GM21367 (cell line): ENCODE data around the gene BLOC1S4.
"Not testable (repeated sequence)": the region's sequence is repeated elsewhere in the genome, so short reads cannot be mapped to it uniquely, and the experiment has no call there.

ENCODE experiments used
- ATAC-seq: cut with Tn5 transposase; IDR thresholded peaks from one replicate; pipeline ENCODE4 v1.9.1; 2021; ENCODE audit not compliant: unreplicated experiment

The BLOC1S4 gene

DNA sequence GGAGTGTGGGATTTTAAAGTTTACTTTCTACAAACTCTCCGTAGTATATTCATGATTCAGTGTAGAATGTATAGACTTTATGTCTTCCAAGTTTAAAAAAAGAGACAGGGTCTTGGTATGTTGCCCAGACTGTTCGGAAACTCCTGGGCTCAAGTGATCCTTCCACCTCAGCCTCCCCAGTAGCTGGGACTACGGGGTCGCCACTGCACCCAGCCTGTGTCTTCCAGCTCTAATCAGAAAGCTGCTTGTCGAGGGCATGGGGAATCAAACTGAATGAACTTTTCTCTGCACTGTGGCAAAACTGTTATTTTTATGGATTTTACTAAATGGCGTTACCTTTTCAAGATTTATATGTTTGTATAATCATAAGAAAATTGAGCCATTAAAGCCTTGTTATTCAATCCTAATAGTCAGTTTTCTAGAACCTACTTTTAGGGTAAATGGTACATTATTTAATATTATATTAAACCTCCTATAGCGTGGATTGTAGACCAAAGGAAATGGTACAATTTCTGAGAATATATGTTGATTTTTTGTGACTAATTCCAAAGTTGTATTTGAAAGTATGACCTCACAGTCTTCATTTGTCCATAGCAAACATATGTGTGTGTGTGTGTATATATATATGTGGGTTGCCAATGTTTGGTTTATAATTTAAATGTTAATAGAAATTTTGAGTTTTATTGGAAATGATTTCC, 1.1 kb downstream of the BLOC1S4 start:
- no peak for ATAC-seq

DNA sequence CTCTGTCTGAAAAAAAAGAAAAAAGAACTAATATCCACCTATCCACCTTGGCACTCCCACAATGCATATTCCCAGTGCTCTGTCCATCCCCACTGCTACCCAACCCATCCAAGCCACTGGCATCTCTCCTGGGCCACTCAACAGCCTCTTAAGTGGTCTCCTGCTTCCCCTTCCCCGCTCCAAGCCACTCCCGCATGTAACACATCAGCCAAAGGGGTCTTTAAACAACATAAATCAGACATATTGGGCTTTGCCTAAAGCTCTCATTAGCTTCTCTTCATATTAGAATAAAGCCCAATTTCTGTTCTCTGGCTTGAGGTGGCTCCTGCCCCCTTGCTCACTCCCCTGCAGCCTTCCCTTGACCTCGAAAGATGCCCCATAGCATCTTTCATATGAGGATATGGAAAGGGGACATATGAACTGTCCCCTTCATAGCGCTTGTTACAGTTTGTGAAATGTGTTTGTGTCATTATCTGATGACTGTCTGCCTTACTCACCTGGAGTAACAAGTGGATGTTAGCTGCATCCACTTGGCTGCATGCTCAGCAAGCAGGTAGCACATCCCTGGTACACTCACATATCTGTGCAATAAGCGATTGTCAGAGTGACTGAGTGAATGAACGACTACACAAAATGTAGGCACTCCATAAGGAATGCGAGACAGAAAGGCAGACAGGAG, 3.1 kb downstream of the BLOC1S4 start:
- ATAC-seq: no peak

DNA sequence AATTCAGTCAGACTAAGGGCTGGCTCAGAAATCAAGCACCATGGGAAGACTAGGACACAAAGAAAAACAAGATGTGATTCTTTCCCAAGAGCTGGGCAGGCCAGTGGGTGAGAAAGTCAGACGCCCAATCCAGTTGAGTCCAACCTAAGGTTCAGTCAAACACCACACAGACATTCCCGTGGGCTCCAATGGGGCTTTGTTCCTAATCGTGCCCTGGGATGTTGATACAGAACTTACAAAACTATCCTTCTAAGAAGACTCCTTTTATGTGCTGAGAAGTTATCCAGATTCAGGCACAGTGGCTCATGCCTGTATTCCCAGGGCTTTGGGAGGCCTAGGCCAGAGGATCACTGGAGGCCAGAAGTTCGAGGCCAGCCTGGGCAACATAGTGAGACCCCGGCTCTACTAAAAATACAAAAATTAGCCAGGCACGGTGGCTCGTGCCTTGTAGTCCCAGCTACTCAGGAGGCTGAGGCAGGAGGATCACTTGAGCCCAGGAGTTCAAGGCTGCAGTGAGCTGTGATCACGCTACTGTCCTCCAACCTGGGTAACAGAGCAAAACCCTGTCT, 3.7 kb downstream of the BLOC1S4 start:
- no peak for ATAC-seq

DNA sequence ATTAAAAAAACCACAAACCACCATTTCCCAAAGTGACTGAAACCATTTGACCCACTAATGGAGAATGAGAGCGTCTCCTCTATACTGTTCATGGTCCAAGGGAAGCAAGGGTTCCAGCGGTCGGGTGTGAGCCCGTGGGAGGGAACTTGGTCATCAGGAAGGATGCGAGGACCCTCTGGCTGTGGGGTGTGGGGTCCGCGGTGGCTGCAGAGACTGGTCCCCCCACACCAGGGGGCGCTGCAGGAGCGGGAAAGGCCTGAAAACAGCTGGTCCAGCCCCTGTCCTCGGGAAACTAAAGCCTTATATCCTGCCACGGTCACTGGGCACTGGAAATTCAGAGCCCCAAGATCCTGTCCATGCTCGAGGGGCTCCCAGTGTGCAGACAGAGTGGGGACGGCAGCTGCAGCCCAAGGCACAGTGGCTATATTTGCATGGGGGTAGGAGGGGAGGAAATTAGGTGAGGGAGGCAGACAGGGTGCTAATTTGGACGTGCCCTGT, 4.3 kb downstream of the BLOC1S4 start:
- no peak for ATAC-seq

DNA sequence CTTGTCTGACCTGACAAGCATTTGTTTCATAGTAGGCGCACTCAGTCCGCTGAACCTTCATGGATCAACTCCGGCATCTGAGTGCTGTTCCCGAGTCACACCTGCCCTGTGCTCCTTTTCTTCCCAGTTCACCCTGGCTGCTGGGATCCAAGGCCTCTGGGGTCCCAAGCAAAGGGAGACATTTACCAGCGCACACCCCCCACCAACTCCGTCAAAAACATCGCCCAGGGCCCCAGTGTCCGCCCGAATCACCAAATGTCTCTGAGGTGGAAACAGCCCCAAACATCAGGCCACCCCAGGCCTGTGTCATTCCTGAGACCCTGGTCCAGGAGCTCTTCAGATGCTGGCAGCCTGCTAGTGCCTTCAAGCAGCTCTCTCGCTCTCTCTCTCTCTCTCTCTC, 5.1 kb downstream of the BLOC1S4 start:
- ATAC-seq: no peak

DNA sequence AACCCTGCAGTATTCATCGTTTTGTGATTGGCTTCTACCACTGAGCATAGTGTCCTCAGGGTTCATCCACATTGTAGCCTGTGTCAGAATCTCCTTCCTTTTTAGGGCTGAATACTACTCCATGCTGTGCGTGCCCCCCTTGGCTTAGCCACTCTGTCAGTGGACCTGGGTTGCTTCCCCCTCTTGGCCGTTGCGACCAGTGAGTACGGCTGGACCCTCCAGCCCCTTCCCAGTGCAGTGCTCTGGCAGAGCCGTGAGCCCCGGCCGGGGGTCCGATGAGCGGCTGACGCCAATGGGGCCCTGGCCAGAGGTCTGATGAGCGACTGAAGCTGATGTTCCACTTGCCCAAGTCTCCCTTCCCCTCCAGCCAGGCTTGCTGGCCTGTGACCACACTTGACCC, 6.9 kb downstream of the BLOC1S4 start:
- no peak for ATAC-seq

DNA sequence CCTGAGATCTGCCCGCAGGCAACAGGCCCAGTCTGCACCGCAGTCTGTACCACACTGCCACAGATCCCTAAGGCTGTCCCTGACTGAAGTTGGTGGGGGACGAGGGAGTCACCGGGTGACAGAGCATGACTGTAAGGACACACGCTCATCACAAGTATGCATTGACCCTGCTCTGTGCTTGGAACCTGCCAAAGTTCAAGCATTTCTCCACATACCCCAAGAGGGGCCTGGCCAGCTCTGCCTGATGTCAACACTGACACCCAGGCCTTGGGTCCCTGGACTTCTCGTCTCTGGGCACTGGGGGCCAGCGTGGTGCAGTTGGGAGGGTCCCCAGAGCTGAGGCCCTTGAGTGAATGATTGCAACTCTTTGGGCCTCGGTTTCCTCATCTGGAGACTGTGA, 7.9 kb downstream of the BLOC1S4 start:
- ATAC-seq: no peak

DNA sequence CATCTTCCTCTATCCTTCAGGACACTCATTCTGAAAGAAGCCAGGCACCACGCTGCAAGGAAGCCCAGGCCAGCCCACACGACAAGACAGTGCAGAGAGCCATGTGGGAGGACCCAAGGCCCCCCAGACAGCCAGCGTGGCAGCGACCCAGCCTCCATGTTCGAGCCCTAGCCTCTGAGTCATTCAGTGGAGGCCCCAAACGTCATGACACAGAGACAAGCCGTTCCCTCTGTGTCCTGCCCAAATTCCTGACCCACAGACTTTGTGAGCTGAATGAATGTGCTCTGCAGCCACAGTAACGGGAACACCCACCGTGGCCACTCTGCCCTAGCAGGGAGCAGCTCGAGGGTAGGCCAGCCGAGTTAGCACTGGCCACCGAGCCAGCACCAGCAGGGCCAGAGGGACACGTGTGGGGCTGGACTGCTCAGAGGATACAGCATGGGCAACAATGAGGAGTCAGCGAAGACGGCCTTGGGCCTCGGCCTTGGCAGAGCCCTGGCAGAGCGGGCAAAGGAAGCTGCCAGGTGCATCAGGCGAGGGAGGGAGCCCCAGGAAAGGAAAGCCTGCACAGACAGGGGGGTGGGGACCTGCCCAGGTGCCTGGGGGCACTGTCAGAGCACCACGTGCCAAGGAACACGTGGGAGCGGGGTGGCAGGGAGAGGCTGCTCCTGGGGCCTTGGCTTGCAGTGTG, 8.6 kb downstream of the BLOC1S4 start:
- ATAC-seq: no peak

DNA sequence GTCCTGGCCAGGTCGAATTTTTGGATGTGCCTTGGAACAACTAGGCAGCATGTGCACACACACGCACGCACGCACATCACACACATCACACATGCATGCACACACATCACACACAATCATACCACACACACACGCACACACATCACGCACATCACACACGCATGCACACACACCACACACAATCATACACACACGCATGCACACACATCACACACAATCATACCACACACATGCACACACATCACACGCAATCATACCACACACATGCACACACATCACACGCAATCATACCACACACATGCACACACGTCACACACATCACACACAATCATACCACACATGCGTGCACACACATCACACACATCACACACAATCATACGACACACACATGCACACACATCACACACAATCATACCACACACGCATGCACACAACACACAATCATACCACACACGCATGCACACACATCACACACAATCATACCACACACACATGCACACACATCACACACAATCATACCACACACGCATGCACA, 9.5 kb downstream of the BLOC1S4 start:
- ATAC-seq: not testable (repeated sequence)

DNA sequence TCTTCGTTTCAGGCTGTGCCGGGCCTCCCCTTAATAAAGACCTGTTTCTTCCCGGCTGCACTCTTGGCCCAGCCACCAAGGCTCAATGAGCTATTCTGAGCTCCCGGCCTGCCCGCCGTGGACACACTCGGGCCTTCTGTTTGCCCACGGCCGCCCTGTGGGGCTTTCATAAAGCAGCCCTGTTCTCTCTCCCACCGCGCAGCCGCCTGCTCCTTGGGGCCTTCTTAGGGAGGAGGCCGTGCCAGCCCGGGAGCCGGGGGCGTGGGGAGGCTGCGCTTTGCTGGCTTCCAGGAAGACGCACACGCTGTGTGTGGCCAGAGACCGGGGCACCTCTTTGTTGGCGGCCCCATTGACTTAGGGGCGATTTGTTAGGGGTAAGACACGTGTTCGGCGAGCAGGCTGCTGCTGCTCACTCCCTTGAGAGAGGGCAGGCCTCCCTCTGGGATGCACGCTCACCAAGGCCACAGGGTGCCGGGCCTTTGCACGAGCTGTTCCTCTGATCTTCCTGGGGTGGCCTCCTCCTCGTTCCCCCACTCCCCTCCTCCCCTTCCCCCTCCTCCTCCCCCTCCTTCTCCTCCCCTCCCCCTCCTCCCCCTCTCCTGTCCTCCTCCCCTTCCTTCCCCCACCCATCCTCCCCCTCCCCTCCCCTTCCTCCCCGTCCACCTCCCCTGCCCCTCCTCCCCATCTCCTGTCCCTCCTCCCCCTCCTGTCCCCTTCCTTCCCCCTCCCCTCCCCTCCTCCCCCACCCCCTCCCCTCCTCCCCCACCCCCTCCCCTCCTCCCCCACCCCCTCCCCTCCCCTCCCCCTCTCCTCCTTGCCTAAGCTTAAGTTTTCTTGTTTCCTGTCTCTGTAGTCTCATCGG, 11.3 kb downstream of the BLOC1S4 start:
- ATAC-seq: no peak

DNA sequence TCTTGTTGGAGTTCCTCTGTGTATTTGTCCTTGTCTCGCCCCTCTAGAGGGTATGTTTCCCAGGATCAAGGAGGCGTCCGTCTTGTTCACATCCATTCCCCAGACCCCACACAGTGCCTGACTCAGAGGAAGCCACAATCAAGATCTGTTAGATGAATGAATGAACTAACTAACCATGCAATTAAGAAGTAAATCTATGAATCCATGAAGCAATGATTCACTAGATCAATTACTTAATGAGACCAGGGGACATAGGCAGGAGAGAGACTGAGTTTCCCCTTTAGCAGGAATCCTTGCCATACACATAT, 11.9 kb downstream of the BLOC1S4 start:
- no peak for ATAC-seq

DNA sequence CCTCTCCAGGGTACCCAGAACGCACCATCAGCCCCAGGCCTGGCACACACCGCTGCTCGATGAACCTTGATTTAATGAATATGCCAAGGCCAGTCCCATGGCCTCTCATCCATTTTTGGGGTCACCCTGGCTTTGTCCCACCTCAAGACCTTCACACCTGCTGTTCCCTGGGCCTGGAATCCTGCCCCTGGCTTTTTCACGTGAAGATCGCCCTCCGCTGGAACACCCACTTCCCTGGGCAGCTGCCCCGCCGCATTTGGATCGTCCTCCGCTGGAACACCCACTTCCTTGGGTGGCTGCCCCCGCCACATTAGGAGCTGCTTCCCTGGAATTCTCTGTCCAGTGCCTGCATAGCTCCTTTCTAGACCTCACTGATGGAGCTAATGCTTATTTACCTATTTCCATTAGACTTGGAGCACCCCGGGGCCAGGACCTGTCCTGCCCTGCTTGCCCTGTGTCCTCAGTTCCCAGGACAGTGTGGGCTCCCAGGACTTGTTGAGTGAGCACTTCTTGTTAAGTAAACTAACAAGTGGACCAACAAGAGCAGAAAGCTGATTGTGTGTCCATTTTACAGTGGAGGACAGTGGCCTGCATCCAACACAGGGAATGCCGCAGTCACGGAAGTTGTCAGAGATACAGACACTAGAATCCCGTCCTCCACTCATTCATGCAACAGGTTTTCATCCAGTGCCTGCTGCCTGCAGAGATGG, 12.5 kb downstream of the BLOC1S4 start:
- ATAC-seq: no peak

DNA sequence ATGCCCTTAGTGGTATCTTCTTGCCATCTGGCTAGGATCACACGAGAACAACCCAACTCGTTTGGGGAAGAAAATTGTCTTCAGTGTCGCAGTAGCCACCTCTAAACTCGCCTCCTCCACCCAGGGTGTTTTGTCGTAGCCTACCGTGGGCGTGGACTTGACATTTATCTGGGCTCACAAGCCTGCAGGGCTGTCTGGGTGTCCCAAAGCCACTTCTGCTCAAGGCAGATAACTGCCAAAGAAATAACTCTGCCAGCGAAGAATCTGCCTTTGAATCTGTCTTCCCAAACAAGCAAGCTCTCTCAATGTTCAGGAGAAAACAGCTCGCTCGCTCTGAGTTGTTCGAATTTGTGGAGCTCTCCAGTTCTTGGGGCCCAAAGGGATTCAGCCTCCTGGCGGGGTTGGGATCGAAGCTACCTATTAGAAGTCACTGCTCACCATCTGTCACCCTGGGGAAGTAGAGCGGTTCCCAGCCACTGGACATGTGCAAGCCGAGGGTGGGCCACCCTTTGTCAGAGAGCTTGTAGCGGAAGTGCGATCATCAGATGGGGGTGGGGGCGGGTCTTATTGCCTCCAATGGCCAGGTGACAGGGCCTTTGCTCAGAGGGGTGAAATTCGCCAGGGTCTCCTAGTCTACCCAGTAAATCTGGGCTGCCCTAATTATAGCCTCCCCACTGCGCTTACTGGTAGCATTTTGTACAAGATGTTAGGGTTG, 14.8 kb downstream of the BLOC1S4 start:
- no peak for ATAC-seq

DNA sequence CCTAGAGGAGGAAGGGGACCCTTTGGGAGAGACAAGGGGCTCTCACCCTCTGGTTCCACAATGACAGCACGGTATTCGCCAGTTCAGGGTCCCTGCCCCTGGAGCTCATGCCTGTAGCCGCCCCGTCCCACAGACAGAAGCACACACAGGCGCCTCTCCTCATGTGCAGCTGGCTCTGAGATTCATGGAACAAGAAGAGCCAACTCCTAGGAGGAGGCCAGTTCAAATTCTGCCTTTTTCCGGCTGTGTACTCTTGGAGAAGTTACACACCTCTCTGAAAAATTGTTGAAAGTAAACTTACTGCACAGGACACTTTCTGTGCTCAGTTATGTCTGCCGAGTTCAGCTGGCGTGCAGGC, 15.3 kb downstream of the BLOC1S4 start:
- no peak for ATAC-seq

DNA sequence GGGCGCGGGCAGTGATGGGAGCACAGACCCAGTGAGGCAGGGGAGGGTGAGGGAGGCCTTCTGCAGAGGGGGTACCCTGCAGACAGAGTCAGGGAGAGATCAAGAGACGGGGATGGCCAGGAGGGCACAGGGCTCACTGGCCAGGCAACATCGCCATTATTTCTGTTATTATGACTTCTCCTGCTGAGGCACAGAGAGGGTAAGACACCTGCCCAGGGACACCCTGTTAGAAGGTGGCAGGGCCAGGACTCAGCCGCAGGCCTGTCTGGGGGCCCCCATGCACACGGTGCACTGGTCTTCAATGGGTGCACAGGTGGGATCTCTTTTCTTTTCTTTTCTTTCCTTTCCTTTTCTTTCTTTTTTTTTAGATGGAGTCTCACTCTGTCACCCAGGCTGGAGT, 15.8 kb downstream of the BLOC1S4 start:
- ATAC-seq: no peak

DNA sequence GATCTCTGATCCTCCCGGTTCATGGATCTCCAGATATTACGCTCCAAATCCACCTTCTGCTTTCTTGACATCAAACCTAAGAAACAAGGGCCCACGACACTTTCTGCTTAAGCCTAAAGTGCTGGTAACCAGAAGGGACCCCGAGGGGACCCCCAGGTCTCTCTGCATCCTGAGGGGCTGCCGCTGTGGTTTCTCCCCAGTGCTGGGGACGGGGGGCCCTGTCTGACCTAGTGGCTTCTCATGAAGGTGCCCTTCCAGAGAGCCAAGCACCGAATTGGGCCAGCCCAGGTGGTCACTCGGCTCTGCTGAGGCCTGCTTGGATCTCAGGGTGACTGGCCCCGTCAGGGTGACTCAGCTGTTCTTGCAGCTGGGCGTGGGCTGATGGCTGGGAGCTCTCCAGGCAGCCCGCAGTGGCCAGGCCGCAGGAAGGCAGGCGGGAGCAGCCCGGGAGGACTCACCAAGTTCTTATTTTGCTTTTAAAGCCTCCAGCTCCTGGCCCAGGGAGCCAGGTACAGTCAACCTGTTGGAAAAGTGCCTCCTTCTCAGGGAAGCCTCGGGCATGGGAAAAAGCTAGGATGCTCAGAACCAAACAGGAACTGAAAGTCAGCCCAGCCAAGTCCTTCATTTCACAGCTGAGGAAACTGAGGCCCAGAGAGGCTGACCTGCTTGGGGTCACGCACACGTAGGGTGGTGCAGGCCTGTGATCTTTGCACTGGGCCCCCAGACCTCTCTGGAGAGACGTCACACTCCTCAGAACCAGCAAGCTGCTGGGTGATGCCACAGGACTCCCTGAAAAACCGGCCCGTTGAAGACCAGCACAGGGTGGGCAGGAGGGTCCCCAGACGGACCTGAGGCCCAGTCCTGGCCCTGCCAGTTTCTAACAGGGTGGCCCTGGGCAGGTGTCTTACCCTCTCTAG, 16.7 kb downstream of the BLOC1S4 start:
- no peak for ATAC-seq

DNA sequence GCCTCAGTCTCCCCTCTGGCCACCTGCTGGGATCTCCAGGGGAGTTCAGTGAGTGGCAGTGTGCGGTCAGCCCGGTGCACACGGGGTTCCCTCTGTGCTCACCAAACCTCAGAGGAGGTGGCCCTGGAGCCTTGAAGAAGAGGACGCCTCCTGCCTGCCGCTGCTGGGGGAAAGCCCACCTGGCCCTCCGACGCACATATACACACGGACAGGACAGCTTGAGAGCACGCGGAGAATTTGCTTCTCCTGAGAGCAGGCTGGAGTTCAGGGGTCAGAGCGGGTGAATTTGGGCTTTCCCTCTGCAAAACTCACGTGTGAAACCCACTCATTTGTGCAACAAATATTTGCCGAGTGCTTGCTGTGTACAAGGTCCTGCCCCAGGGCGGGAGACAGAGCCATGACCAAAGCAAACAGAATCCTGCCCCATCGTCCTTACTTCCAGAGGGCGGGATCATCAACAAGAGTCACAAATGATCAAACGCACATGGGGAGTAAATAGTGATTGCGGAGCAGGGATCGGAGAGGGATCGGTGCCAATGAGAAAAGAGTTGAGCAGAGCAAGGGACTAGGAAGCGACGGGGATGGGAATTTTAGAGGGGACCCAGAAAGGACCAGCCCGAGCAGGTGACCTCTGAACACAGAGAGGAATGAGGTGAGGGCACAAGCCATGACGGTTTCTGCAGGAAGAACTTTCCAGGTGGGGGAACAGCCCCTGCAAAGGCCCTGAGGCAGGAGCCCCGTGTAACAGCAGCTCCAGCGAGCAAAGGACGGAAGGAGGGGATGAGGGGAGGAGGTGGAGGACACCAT, 17.6 kb downstream of the BLOC1S4 start:
- no peak for ATAC-seq
